Mesendoderm (in vitro differentiated cells): ENCODE results near the gene MGAT4A.

Experiments
- DNase-seq: peaks from one replicate; pipeline ENCODE4 v3.0.0; 2013
- H2AK5ac ChIP-seq: 2 replicates; pipeline ENCODE4 v1.6.1; 2013; ENCODE audit warnings: low read length, inconsistent platforms
- H2BK120ac ChIP-seq: 2 replicates; pipeline ENCODE4 v1.6.1; 2013; ENCODE audit warnings: low read depth, mild to moderate bottlenecking, low read length, moderate library complexity, mixed read lengths
- H2BK15ac ChIP-seq: replicated peaks from 2 replicates; pipeline ENCODE4 v1.6.1; 2013; ENCODE audit warnings: low read depth, mild to moderate bottlenecking, moderate library complexity
- H2BK5ac ChIP-seq: 2 replicates; pipeline ENCODE4 v1.6.1; 2013; ENCODE audit warnings: low read length, inconsistent platforms
- H3K18ac ChIP-seq: 2 replicates; pipeline ENCODE4 v1.6.1; 2013; ENCODE audit warnings: mild to moderate bottlenecking, low read length, mixed read lengths
- H3K23ac ChIP-seq: one replicate; pipeline ENCODE4 v1.6.1; 2013; ENCODE audit warnings: low read length
- H3K27ac ChIP-seq: 2 replicates; pipeline ENCODE4 v1.5.1; 2013; ENCODE audit warnings: low read depth, mild to moderate bottlenecking, inconsistent platforms, low read length, moderate library complexity
- H3K27me3 ChIP-seq: 2 replicates; pipeline ENCODE4 v1.6.1; 2013; ENCODE audit warnings: low read length, control low read depth, mild to moderate bottlenecking, inconsistent platforms; ENCODE audit not compliant: insufficient read depth, poor library complexity
- H3K36me3 ChIP-seq: 2 replicates; pipeline ENCODE4 v1.6.1; 2013; ENCODE audit warnings: low read length, inconsistent platforms; ENCODE audit not compliant: control insufficient read depth, insufficient read depth
- H3K4ac ChIP-seq: one replicate; pipeline ENCODE4 v1.6.1; 2013; ENCODE audit warnings: low read depth, mild to moderate bottlenecking, low read length, moderate library complexity
- H3K4me1 ChIP-seq: 2 replicates; pipeline ENCODE4 v1.6.1; 2013; ENCODE audit warnings: low read depth, low read length, inconsistent platforms; ENCODE audit not compliant: control insufficient read depth
- H3K4me2 ChIP-seq: 2 replicates; pipeline ENCODE4 v1.6.1; 2013; ENCODE audit warnings: low read length
- H3K4me3 ChIP-seq: 2 replicates; pipeline ENCODE4 v1.5.1; 2013; ENCODE audit warnings: mild to moderate bottlenecking, low read length
- H3K56ac ChIP-seq: one replicate; pipeline ENCODE4 v1.6.1; 2013; ENCODE audit warnings: low read length
- H3K79me1 ChIP-seq: 2 replicates; pipeline ENCODE4 v1.6.1; 2013; ENCODE audit warnings: low read length, inconsistent platforms
- H3K79me2 ChIP-seq: 2 replicates; pipeline ENCODE4 v1.6.1; 2013; ENCODE audit warnings: mild to moderate bottlenecking, low read length; ENCODE audit not compliant: control insufficient read depth, insufficient read depth
- H3K9ac ChIP-seq: 2 replicates; pipeline ENCODE4 v1.6.1; 2013; ENCODE audit warnings: low read length, inconsistent platforms
- H4K5ac ChIP-seq: one replicate; pipeline ENCODE4 v1.6.1; 2013; ENCODE audit warnings: low read length
- H4K8ac ChIP-seq: one replicate; pipeline ENCODE4 v1.6.1; 2013; ENCODE audit warnings: low read depth, mild to moderate bottlenecking, control low read depth, low read length, moderate library complexity
- WGBS: extraction: QIAGEN DNeasy Blood & Tissue Kit; methylation state at CpG from one replicate; pipeline ENCODE4 v1.1.7; 2013; ENCODE audit warnings: low lambda C conversion rate, missing lambda C conversion rate; ENCODE audit not compliant: insufficient coverage; ENCODE audit errors: extremely low coverage; 5-methylcytosine and 5-hydroxymethylcytosine counted together

Gene MGAT4A

GRCh38 chr2:98717621-98718020 is 13.3 kb downstream of the MGAT4A start:
- H4K5ac ChIP-seq: no peak overlapping the region

GRCh38 chr2:98716786-98717185 is 14.1 kb downstream of the MGAT4A start:
- WGBS: no CpG with 5 or more reads among the region's 5 CpGs
- no peak for DNase-seq
- Histone ChIP-seq H3K79me1 (no peaks in the 10 kb centered on the region), H3K27ac (no peak overlapping the region), H3K18ac (no peak overlapping the region), H3K9ac (no peak overlapping the region), H3K4me1 (no peaks in the 10 kb centered on the region), H2BK5ac (no peak overlapping the region), H3K56ac (no peak overlapping the region), H3K79me2 (no peaks in the 10 kb centered on the region), H3K4ac (no peak overlapping the region), H2BK15ac (no peak overlapping the region), H3K27me3 (no peaks in the 10 kb centered on the region), H4K5ac (no peak overlapping the region), H2BK120ac (no peak overlapping the region), H3K4me2 (no peak overlapping the region), H4K8ac (no peak overlapping the region), H3K4me3 (no peak overlapping the region), H3K23ac (no peak overlapping the region), H3K36me3 (no peaks in the 10 kb centered on the region), H2AK5ac (no peak overlapping the region)

More at GRCh38 chr2:98717621-98718020, 13.3 kb downstream of the MGAT4A start:
- Histone ChIP-seq H3K4me3 (no peak overlapping the region), H2BK5ac (no peak overlapping the region), H2AK5ac (no peak overlapping the region), H3K79me1 (no peaks in the 10 kb centered on the region), H3K18ac (no peak overlapping the region), H3K79me2 (no peaks in the 10 kb centered on the region), H2BK15ac (no peak overlapping the region), H3K4me1 (no peaks in the 10 kb centered on the region), H3K27ac (no peak overlapping the region), H3K23ac (no peak overlapping the region), H3K36me3 (no peaks in the 10 kb centered on the region), H3K4ac (no peak overlapping the region), H4K8ac (no peak overlapping the region), H2BK120ac (no peak overlapping the region), H3K27me3 (no peaks in the 10 kb centered on the region), H3K56ac (no peak overlapping the region), H3K4me2 (no peak overlapping the region), H3K9ac (no peak overlapping the region)
- no peak for DNase-seq
- no CpG with 5 or more reads among the region's 6 CpGs for WGBS

GRCh38 chr2:98715812-98716451 is 15.0 kb downstream of the MGAT4A start:
- no peaks in the 10 kb centered on the region for H3K79me1 ChIP-seq
- no peaks in the 10 kb centered on the region for H3K79me2 ChIP-seq
- no peak overlapping the region for H3K18ac ChIP-seq
- no peak overlapping the region for H3K9ac ChIP-seq
- H3K27me3 ChIP-seq: no peaks in the 10 kb centered on the region
- WGBS: no CpG with 5 or more reads among the region's 9 CpGs
- H3K4me1 ChIP-seq: no peaks in the 10 kb centered on the region
- no peak overlapping the region for H3K4me3 ChIP-seq
- H2BK5ac ChIP-seq: no peak overlapping the region
- H3K23ac ChIP-seq: no peak overlapping the region
- H2AK5ac ChIP-seq: no peak overlapping the region
- no peaks in the 10 kb centered on the region for H3K36me3 ChIP-seq
- DNase-seq: no peak
- H2BK120ac ChIP-seq: no peak overlapping the region
- H3K4me2 ChIP-seq: no peak overlapping the region
- H3K56ac ChIP-seq: no peak overlapping the region
- H4K8ac ChIP-seq: no peak overlapping the region
- H3K4ac ChIP-seq: no peak overlapping the region
- no peak overlapping the region for H2BK15ac ChIP-seq
- no peak overlapping the region for H3K27ac ChIP-seq
- no peak overlapping the region for H4K5ac ChIP-seq

DNA sequence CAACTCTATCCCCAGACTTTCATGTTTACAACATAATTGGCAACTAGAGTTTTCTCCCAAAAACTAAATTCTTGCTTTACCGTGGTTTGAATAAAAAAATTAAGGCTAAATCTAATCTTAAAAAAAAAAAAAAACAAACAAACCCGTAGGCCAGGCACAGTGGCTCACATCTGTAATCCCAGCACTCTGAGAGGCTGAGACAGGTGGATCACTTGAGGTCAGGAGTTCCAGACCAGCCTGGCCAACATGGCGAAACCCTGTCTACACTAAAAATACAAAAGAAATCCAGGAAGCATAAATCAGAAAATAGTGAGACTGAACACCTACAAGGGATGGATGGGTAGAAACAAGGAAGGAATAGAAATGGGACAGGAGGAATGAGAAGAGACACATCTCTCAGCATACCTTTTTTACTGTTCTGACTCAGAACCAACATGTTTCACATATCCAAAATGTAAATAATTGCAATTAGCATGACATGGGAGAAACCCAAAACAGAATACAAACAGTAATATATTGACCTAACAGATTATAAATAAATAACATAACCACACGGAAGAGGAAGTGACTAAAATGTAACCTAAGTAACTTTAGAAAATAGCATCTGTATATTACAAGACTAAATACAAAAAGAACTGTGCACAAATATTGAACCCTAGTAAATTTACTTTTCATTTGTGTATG is 17.5 kb downstream of the MGAT4A start:
- Histone ChIP-seq H2BK120ac (no peak overlapping the region), H3K36me3 (no peaks in the 10 kb centered on the region), H3K4me2 (no peak overlapping the region), H2BK15ac (no peak overlapping the region), H3K9ac (no peak overlapping the region), H4K8ac (no peak overlapping the region), H2BK5ac (no peak overlapping the region), H3K4ac (no peak overlapping the region), H3K27me3 (no peaks in the 10 kb centered on the region), H3K4me3 (no peak overlapping the region), H3K79me2 (no peaks in the 10 kb centered on the region), H3K18ac (no peak overlapping the region), H3K56ac (no peak overlapping the region), H2AK5ac (no peak overlapping the region), H3K4me1 (no peaks in the 10 kb centered on the region), H3K27ac (no peak overlapping the region), H3K79me1 (no peaks in the 10 kb centered on the region), H3K23ac (no peak overlapping the region), H4K5ac (no peak overlapping the region)
- WGBS: no CpG with 5 or more reads among the region's 4 CpGs
- DNase-seq: no peak

- no peak overlapping the region for H3K56ac ChIP-seq
- DNase-seq: no peak
- no peak overlapping the region for H3K4me2 ChIP-seq
- no peak overlapping the region for H2BK15ac ChIP-seq
- no peak overlapping the region for H4K8ac ChIP-seq
- H2BK5ac ChIP-seq: no peak overlapping the region
- no peak overlapping the region for H2AK5ac ChIP-seq
- H4K5ac ChIP-seq: no peak overlapping the region
- H3K4ac ChIP-seq: no peak overlapping the region
- H3K27ac ChIP-seq: no peak overlapping the region
- H3K36me3 ChIP-seq: no peaks in the 10 kb centered on the region
- no peaks in the 10 kb centered on the region for H3K79me2 ChIP-seq
- no peak overlapping the region for H3K23ac ChIP-seq
- H3K18ac ChIP-seq: no peak overlapping the region
- no peak overlapping the region for H2BK120ac ChIP-seq
- no peaks in the 10 kb centered on the region for H3K79me1 ChIP-seq
- 100% methylated on average over 2 of the region's 3 CpGs for WGBS
- H3K27me3 ChIP-seq: no peaks in the 10 kb centered on the region
- H3K9ac ChIP-seq: no peak overlapping the region
- no peak overlapping the region for H3K4me3 ChIP-seq
- H3K4me1 ChIP-seq: no peaks in the 10 kb centered on the region
Observed at GRCh38 chr2:98712145-98712544, 18.8 kb downstream of the MGAT4A start.

DNA sequence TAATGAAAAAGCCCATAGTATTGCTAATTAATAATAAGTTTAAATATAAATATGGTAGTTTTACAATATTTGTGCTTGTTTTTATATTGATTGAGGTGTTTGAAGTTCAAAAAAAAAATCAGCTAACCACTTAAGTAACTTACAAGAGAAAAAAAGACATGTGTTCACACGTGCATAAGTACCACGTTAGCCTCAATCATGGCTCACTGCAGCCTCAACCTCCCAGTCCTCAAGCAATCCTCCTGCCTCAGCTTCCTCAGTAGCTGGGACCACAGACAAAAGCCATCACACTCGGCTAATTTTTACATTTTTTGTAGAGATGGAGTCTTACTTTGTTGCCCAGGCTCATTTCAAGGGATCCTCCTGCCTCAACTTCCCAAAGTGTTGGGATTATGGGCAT is 19.4 kb downstream of the MGAT4A start:
- H3K23ac ChIP-seq: no peak overlapping the region
- H3K79me2 ChIP-seq: no peaks in the 10 kb centered on the region
- DNase-seq: no peak
- H3K9ac ChIP-seq: no peak overlapping the region
- no peaks in the 10 kb centered on the region for H3K4me1 ChIP-seq
- H3K56ac ChIP-seq: no peak overlapping the region
- no peak overlapping the region for H3K4ac ChIP-seq
- no CpG with 5 or more reads among the region's 3 CpGs for WGBS
- no peaks in the 10 kb centered on the region for H3K27me3 ChIP-seq
- H4K8ac ChIP-seq: no peak overlapping the region
- H3K79me1 ChIP-seq: no peaks in the 10 kb centered on the region
- H2BK5ac ChIP-seq: no peak overlapping the region
- no peak overlapping the region for H3K18ac ChIP-seq
- H4K5ac ChIP-seq: no peak overlapping the region
- no peak overlapping the region for H3K4me3 ChIP-seq
- H2BK120ac ChIP-seq: no peak overlapping the region
- no peak overlapping the region for H3K27ac ChIP-seq
- no peak overlapping the region for H2AK5ac ChIP-seq
- H3K4me2 ChIP-seq: no peak overlapping the region
- no peak overlapping the region for H2BK15ac ChIP-seq
- no peaks in the 10 kb centered on the region for H3K36me3 ChIP-seq
